ENCODE data around the gene IL4I1.

Gene IL4I1

DNA sequence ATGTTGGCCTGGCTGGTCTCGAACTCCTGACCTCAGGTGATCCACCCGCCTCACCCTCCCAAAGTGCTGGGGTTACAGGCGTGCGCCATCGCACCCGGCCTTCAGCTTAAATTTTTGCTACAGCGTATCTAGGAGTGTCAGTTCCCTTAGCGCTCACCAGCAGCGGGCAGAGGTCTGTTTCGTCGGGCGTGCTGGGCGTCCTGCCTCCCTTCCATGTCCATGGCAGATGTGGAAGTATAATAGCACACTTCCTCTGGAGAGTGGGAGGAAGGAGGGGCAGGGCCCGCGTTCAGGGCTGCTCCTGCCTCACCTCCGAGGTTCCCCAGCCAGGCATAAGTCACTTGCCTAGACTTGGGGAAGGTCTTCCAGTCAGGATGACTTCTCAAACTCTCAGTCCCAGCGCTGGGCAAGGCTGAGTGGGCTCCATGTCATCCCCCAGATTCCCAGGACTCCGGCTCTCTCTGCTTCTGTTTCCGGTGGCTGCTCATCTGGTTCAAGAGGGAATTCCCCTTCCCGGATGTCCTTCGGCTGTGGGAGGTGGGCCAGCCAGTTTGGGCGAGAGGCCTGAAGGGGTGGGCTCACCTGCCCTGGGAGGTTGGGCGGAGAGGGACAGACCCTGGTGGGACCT is 9.5 kb downstream of the IL4I1 start:
- H3K27me3 ChIP-seq (ENCODE audit: insufficient read depth, low read length) = no peaks in the 10 kb centered on the region

DNA sequence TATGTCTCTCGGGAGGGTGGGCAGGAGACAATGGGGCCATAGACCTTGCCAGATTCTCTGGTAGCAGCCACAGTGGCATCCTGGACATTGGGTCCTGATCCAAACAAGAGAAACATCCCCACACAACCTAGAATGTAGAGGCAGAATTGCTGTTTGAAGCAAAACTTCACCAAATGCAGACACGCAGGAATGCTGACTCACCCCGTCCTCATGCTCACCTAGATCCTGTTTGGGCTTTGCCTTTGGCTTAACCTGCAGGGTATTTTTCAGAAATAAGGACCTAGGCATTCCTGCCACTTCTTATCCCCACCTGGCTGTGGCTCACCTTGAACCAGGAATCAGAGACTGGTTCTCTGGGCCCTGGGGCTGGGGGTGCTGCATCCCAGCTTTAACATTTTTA is 11.9 kb downstream of the IL4I1 start:
- H3K4me1 ChIP-seq (ENCODE audit: insufficient read depth, low read length) = no peaks in the 10 kb centered on the region
- no peak overlapping the region for H3K4me3 ChIP-seq (ENCODE audit: low read length)
- H3K9me3 ChIP-seq (ENCODE audit: low read length) = peaks cover 2% of the 10 kb centered on the region
- no peaks in the 10 kb centered on the region for H3K27me3 ChIP-seq (ENCODE audit: insufficient read depth, low read length)
- H2AFZ ChIP-seq (ENCODE audit: low read depth, low read length) = no peak overlapping the region
- H3K36me3 ChIP-seq (ENCODE audit: insufficient read depth, low read length) = peaks cover 54% of the 10 kb centered on the region

More for the DNA sequence above, 9.5 kb downstream of the IL4I1 start:
- no peak overlapping the region for H3K4me3 ChIP-seq (ENCODE audit: low read length)
- no peaks in the 10 kb centered on the region for H3K4me1 ChIP-seq (ENCODE audit: insufficient read depth, low read length)
- H3K9me3 ChIP-seq (ENCODE audit: low read length) = peaks cover 6% of the 10 kb centered on the region
- H2AFZ ChIP-seq (ENCODE audit: low read depth, low read length) = no peak overlapping the region
- peaks cover 32% of the 10 kb centered on the region for H3K36me3 ChIP-seq (ENCODE audit: insufficient read depth, low read length)

DNA sequence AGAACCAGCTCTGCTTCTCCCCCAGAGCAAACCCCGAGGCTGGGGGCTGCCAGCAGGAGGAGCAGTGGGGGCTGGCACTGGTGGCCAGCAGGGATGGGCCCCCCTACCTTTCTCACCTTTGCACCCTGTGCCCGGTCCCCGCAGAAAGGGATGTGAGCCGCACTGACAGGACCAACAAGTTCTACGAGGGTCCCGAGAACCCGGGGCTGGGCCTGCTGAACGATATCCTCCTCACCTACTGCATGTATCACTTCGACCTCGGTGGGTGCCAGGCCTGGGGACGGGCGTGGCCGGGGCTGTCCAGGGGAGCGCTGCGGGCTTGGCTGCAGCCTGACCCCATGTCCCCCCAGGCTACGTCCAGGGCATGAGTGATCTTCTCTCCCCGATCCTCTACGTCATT is 12.6 kb downstream of the IL4I1 start:
- Histone ChIP-seq H3K4me3 (ENCODE audit: low read length) (no peak overlapping the region), H3K9me3 (ENCODE audit: low read length) (peaks cover 2% of the 10 kb centered on the region), H2AFZ (ENCODE audit: low read depth, low read length) (no peak overlapping the region), H3K36me3 (ENCODE audit: insufficient read depth, low read length) (peaks cover 58% of the 10 kb centered on the region), H3K4me1 (ENCODE audit: insufficient read depth, low read length) (peaks cover 1% of the 10 kb centered on the region), H3K27me3 (ENCODE audit: insufficient read depth, low read length) (no peaks in the 10 kb centered on the region)

DNA sequence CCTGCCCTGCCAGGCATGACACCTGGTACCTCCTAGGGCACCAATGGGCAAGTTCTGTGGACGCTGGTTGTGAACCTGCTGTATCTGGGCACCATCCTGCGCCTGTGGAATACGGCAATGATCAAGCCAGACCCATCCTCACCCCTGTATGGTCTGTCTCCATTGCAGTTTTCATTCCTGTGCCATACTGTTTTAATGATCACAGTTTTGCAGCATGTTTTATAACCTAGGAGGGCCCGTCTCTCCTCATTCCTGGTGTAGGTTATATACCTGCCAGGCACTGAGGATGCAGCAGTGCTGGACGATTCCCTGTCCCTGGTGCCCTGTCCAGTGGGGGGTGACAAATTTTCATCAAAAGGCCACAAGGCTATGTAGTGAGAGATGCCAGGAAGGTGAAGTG is 13.6 kb downstream of the IL4I1 start:
- Histone ChIP-seq H3K4me3 (ENCODE audit: low read length) (no peak overlapping the region), H3K27me3 (ENCODE audit: insufficient read depth, low read length) (no peaks in the 10 kb centered on the region), H2AFZ (ENCODE audit: low read depth, low read length) (no peak overlapping the region), H3K9me3 (ENCODE audit: low read length) (peaks cover 2% of the 10 kb centered on the region), H3K4me1 (ENCODE audit: insufficient read depth, low read length) (peaks cover 9% of the 10 kb centered on the region), H3K36me3 (ENCODE audit: insufficient read depth, low read length) (peaks cover 56% of the 10 kb centered on the region)

DNA sequence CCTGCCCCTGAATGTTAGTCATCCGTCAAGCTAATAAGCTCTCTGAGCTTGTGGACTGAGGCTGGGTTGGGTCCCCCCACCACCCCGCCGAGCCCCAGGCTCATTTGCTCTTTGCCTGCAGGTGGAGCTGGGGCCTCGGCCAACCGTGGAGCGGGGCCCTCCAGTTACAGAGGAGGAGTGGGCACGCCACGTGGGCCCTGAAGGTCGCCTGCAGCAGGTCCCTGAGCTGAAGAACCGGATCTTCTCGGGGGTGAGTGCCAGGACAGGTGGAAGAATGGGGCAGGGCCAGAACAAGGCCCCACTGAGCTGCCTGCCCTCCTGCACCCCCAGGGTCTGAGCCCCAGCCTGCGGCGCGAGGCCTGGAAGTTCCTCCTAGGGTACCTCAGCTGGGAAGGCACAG is 14.0 kb downstream of the IL4I1 start:
- Histone ChIP-seq H3K4me1 (ENCODE audit: insufficient read depth, low read length) (peaks cover 9% of the 10 kb centered on the region), H3K27me3 (ENCODE audit: insufficient read depth, low read length) (no peaks in the 10 kb centered on the region), H3K4me3 (ENCODE audit: low read length) (no peak overlapping the region), H3K9me3 (ENCODE audit: low read length) (peaks cover 2% of the 10 kb centered on the region), H2AFZ (ENCODE audit: low read depth, low read length) (no peak overlapping the region), H3K36me3 (ENCODE audit: insufficient read depth, low read length) (peaks cover 56% of the 10 kb centered on the region)

DNA sequence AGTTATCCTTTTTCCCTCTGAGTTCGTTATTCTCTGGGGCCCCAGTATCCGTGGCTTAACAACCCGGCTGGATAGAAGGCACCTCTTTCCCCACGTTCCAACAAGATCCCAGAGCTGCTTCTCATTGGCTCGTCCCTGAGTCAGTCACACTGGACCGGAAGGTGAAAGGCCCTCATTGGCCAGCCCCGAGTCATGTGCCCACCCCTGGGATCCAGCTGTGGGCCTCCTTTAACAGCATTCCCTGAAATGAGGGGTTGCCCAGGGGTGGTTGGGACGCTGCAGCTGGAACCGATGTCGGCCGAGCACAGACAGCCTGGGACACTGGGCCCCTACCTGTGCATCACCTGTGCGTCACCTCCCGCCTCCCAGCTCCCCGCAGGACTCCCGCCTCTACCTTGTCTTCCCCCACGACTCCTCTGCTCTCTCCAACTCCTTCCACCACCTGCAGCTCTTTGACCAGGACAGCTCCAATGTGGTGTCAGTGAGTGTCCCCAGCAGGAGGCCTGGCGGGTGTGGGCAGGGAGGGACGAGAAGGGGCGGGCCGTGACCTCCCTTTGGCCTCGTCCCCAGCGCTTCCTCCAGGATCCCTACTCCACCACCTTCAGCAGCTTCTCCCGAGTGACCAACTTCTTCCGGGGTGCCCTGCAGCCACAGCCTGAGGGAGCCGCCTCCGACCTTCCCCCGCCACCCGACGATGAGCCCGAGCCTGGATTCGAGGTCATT is 14.9 kb downstream of the IL4I1 start:
- Histone ChIP-seq H3K4me1 (ENCODE audit: insufficient read depth, low read length) (peaks cover 9% of the 10 kb centered on the region), H3K4me3 (ENCODE audit: low read length) (no peak overlapping the region), H3K9me3 (ENCODE audit: low read length) (peaks cover 2% of the 10 kb centered on the region), H2AFZ (ENCODE audit: low read depth, low read length) (no peak overlapping the region), H3K27me3 (ENCODE audit: insufficient read depth, low read length) (no peaks in the 10 kb centered on the region), H3K36me3 (ENCODE audit: insufficient read depth, low read length) (peaks cover 56% of the 10 kb centered on the region)

DNA sequence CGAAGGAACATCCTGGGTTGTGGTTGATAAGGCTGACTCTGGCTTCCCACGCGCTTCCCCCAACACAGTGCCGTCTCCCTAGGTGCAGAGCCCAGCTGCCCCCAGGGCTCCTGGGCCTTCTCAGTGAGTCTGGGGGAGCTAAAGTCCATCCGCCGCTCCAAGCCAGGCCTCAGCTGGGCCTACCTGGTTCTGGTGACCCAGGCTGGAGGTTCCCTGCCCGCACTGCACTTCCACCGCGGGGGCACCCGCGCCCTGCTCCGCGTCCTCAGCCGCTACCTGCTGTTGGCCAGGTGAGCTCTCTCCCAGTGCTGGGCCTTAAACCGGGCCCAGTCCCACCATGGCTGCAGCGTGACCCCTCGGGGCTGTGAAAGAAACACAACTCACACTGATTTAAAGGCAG is 15.5 kb downstream of the IL4I1 start:
- Histone ChIP-seq H3K4me3 (ENCODE audit: low read length) (no peak overlapping the region), H3K36me3 (ENCODE audit: insufficient read depth, low read length) (peaks cover 56% of the 10 kb centered on the region)

DNA sequence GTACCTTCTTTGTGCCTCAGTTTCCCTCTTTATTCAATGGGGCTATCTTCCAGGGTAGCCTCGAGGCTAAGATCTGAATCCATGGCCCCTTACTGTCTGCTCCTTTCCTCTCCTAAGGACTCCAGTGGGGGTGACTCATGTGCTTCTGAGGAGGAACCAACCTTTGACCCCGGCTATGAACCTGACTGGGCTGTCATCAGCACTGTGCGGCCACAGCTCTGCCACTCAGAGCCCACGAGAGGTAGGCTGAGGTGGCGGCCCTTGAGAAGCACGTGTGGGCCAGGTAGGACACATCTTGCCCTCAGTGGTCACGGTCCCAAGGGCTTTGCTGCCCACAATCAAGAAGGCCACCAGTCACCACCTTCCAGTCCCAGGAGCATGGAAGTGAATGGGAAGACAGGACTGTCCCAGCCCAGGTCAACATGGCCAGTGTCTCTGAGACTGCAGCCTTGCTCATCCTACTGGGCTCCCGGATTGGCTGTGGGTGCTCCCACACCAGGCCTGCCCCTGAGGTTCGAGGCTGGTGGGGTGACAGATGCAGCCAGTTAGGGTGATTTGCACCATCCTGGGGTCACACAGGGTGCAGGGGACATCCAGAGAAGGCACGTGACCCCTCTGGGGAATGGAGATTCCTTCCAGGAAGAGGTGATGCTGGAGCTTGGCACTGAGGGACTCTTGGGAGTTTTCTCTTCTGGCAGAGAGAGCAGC is 16.4 kb downstream of the IL4I1 start:
- H3K9me3 ChIP-seq (ENCODE audit: low read length) = peaks cover 2% of the 10 kb centered on the region
- no peak overlapping the region for H3K4me3 ChIP-seq (ENCODE audit: low read length)
- peaks cover 16% of the 10 kb centered on the region for H3K4me1 ChIP-seq (ENCODE audit: insufficient read depth, low read length)
- peaks cover 53% of the 10 kb centered on the region for H3K36me3 ChIP-seq (ENCODE audit: insufficient read depth, low read length)
- H2AFZ ChIP-seq (ENCODE audit: low read depth, low read length) = no peak overlapping the region
- no peaks in the 10 kb centered on the region for H3K27me3 ChIP-seq (ENCODE audit: insufficient read depth, low read length)

More for the DNA sequence above, 15.5 kb downstream of the IL4I1 start:
- no peaks in the 10 kb centered on the region for H3K27me3 ChIP-seq (ENCODE audit: insufficient read depth, low read length)
- H3K4me1 ChIP-seq (ENCODE audit: insufficient read depth, low read length) = peaks cover 9% of the 10 kb centered on the region
- peaks cover 2% of the 10 kb centered on the region for H3K9me3 ChIP-seq (ENCODE audit: low read length)
- H2AFZ ChIP-seq (ENCODE audit: low read depth, low read length) = no peak overlapping the region

DNA sequence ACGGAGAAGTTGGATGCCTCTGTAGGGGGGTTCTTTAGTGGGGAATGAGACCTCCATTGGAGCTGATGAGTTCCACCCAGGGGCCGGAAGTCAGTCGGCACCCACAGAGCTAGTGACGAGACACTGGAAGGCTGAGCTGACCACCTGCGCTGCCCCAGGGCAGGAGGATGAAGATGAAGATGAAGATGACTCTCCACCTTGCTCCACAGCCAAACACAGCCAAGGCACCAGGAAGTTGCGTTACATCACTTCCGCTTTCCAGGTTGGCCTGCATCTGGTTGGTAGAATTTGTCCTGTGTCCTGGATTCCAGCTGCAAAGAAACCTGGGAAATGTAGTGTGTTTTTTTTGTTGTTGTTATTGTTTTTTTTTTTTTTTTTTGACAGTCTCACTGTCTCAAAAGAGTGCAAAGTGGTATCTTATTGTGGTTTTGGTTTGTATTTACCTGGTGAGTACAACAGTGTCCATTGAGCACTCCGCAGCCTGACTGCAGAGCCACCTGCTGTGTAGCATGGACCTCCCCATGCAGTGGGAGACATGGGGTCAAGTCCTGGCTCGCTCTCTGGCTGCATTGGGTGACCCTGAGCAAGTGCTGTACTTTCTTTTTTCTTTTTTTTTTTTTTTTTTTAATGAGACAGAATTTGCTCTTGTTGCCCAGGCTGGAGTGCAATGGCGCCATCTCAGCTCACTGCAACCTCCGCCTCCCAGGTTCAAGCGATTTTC is 17.3 kb downstream of the IL4I1 start:
- Histone ChIP-seq H2AFZ (ENCODE audit: low read depth, low read length) (no peak overlapping the region), H3K4me1 (ENCODE audit: insufficient read depth, low read length) (peaks cover 16% of the 10 kb centered on the region), H3K9me3 (ENCODE audit: low read length) (peaks cover 2% of the 10 kb centered on the region), H3K27me3 (ENCODE audit: insufficient read depth, low read length) (no peaks in the 10 kb centered on the region), H3K36me3 (ENCODE audit: insufficient read depth, low read length) (peaks cover 48% of the 10 kb centered on the region), H3K4me3 (ENCODE audit: low read length) (no peak overlapping the region)

DNA sequence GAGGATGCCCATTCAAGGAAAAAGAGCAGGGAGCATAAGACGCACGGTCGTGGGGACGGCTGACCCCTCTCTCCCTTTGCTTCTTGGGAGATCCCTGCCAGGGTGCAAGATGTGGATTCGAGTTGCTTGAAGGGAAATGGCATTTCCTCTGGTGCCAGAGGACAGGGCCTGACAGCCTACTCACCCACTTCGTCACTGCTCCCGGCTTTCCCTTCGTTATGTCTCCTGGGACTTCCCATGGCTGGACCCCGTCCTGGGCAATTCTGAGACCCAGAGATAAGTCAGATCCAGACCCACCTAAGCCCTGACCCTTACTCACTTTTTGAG is 18.0 kb downstream of the IL4I1 start:
- H3K9me3 ChIP-seq (ENCODE audit: low read length) = peaks cover 2% of the 10 kb centered on the region
- peak overlapping the region; percentile 80 for H3K4me3 ChIP-seq (ENCODE audit: low read length)
- peaks cover 16% of the 10 kb centered on the region for H3K4me1 ChIP-seq (ENCODE audit: insufficient read depth, low read length)
- no peak overlapping the region for H2AFZ ChIP-seq (ENCODE audit: low read depth, low read length)
- peaks cover 41% of the 10 kb centered on the region for H3K36me3 ChIP-seq (ENCODE audit: insufficient read depth, low read length)
- H3K27me3 ChIP-seq (ENCODE audit: insufficient read depth, low read length) = no peaks in the 10 kb centered on the region

DNA sequence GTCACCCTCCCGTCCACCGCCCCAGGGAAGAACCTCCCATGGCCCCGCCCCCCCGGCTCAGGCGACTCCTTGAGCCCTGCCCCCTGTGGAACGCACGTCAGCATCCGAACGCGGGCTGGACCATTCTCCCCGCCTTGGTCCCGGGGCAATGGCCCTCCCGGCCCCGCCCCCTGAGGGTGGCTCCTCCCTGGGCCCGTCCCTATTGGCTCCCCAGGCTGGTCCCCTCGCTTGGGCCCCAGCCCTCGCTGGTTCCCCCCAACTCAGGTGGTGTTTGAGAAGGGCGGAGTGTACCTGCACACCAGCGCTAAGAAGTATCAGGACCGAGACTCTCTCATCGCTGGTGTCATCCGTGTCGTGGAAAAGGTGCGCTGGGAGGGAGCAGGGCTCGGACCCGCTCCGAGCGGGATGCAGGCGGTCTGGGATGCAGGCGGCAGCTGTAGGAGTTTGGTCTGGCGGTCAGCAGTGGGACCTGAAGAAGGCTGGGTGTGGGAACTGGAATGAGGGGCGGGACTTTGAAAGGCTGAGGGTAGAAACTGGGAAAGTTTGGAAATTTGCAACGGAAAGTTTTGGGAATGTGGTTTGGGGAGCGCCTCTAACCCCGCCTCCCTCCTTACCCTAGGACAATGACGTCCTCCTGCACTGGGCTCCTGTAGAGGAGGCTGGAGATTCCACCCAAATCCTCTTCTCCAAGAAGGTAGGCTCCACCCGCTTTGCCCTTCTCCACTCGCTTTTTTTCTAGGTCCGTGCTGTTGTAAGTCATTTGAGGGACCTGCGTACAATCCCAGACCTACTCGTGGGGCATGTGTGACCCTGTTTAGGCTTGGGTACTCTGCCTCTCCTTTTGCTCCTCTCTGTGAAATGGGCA is 18.6 kb downstream of the IL4I1 start:
- peaks cover 2% of the 10 kb centered on the region for H3K9me3 ChIP-seq (ENCODE audit: low read length)
- peaks cover 36% of the 10 kb centered on the region for H3K36me3 ChIP-seq (ENCODE audit: insufficient read depth, low read length)
- peaks cover 16% of the 10 kb centered on the region for H3K4me1 ChIP-seq (ENCODE audit: insufficient read depth, low read length)
- H3K27me3 ChIP-seq (ENCODE audit: insufficient read depth, low read length) = no peaks in the 10 kb centered on the region
- H3K4me3 ChIP-seq (ENCODE audit: low read length) = peak overlapping the region; percentile 80
- peak overlapping the region; percentile 37 for H2AFZ ChIP-seq (ENCODE audit: low read depth, low read length)

DNA sequence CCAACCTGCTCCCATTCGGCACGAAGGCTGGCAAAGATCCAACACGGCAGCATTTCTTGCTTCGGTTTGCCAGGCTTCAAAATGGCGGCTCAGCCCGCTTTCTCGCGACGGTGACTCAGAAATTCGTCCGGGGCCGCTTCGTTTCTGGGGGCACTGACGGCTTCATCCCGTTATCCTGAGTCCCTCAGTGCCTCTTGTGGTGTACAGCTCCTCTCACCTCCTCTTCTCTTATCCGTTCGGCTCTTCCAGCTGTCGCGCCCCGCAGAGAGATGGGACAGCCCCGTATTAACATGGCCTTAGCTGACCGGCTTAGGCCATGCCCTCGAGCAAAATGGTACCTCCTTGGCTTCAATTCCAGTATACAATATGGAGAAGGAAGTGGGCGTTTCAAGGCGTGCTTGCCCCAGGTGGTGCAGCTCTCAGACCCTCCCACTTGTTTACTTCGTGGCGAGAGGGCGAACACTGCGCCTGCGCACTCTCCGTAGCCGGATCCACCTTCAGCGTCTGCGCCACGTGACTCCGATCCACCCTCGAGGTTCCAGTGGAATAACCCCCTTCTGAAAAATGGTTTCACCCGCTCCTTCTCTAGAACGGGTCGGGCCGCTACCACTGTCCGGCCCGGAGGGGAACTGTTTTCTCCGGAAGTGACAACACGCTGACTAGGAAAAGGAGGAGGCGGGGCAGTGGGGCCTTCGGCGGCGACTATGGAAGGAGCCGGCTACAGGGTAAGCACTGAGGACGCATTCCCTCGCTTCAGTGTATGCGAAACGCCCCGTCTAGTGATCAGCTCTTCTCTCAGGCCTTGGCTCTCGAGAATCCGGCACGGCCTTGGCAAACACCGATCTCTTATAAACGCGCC is 19.4 kb downstream of the IL4I1 start, which contains the start of the genes AKT1S1 and TBC1D17:
Gene AKT1S1 (minus strand): TSS at position 336 of the 859 bp plus-strand sequence. CDS start 4,060 bp downstream, outside the sequence.
Gene TBC1D17 (plus strand): TSS at position 683 of the 859 bp plus-strand sequence. CDS start 22 bp downstream, at position 705.
- peaks cover 16% of the 10 kb centered on the region for H3K4me1 ChIP-seq (ENCODE audit: insufficient read depth, low read length)
- peaks cover 27% of the 10 kb centered on the region for H3K36me3 ChIP-seq (ENCODE audit: insufficient read depth, low read length)
- no peaks in the 10 kb centered on the region for H3K9me3 ChIP-seq (ENCODE audit: low read length)
- no peaks in the 10 kb centered on the region for H3K27me3 ChIP-seq (ENCODE audit: insufficient read depth, low read length)
- peak within 1 kb of the TSS; percentile 60 for H2AFZ ChIP-seq (ENCODE audit: low read depth, low read length)
- peak within 1 kb of the TSS; percentile 80 for H3K4me3 ChIP-seq (ENCODE audit: low read length)

All from neuron (in vitro differentiated cells).